HCT116 (cell line): Measurements from ENCODE around the gene CDH23. TPM values are rescaled to one million over a fixed set of nuclear protein-coding genes. Genes with fewer than 3 reads are reported as not detected.

Experiments
- ATAC-seq: fragments of 200-7000 bp; cut with Tn5 transposase; 2 replicates; pipeline ENCODE4 v1.9.1; 2020; ENCODE audit warnings: mild to moderate bottlenecking, moderate library complexity
- BruUV-seq: library from RNA; stranded (reverse); fragments of 400-500 nt; replicated peaks from 2 replicates; lab custom pipeline; 2021; lab: Mats Ljungman, UMichigan
- CTCF ChIA-PET: fragments of 300-600 bp; sonication (Branson Sonifier 250); formaldehyde crosslinking; loops from one replicate; lab custom pipeline; 2021; ENCODE audit warnings: antibody characterized with exemption; lab: Charles Lee
- POLR2A ChIA-PET: fragments of 300-600, 350-600 bp; sonication (Branson Sonifier 250); formaldehyde crosslinking; loops from one replicate; lab custom pipeline; 2021; ENCODE audit warnings: antibody characterized with exemption; lab: Charles Lee
- RAD21 ChIA-PET, 2 experiments: fragments of 300-600 bp; sonication (Branson Sonifier 250); formaldehyde crosslinking; loops; one replicate each; lab custom pipeline; 2023; ENCODE audit warnings: low total read pairs in 2 of 2; ENCODE audit not compliant: uncharacterized antibody in 2 of 2, unreplicated experiment in 2 of 2, low non-redundant PET in 1 of 2; lab: Charles Lee
- DNase-seq: peaks from one replicate; pipeline ENCODE4 v3.0.0-alpha.2; 2010; ENCODE audit warnings: low read depth, low spot score
- H2AFZ ChIP-seq: fragments of 200-600 bp; shearing (Covaris generic), sonication (generic); 2 replicates; pipeline ENCODE4 v1.6.1; 2017; ENCODE audit warnings: low read depth, mixed run types, mixed read lengths, antibody characterized with exemption, low read length; ENCODE audit not compliant: poor library complexity, severe bottlenecking
- H3K27ac ChIP-seq: 2 replicates; pipeline ENCODE4 v1.5.1; 2012; ENCODE audit warnings: low read depth, low read length
- H3K27me3 ChIP-seq: fragments of 200-600 bp; sonication (generic); 2 replicates; pipeline ENCODE4 v1.6.1; 2016; ENCODE audit warnings: mixed run types, low read length, mixed read lengths; ENCODE audit not compliant: insufficient read depth
- H3K36me3 ChIP-seq, 2 experiments: fragments of 200-500 bp in 1 of 2; fragments of 200-600 bp in 1 of 2; sonication (Bioruptor generic) in 1 of 2; sonication (generic) in 1 of 2; 2 replicates each; pipeline versions ENCODE4 v1.5.1 to v1.6.1; 2014 to 2016; ENCODE audit warnings: low read length in 2 of 2, inconsistent platforms in 1 of 2, mixed read lengths in 1 of 2, mixed run types in 1 of 2; ENCODE audit not compliant: insufficient read depth in 2 of 2, control insufficient read depth in 1 of 2
- H3K4me1 ChIP-seq, 2 experiments: fragments of 200-600 bp in 1 of 2; sonication (generic) in 1 of 2; 2 replicates each; pipeline versions ENCODE4 v1.5.1 to v1.6.1; 2012 to 2017; ENCODE audit warnings: low read length in 2 of 2, inconsistent platforms in 1 of 2, mild to moderate bottlenecking in 1 of 2, mixed read lengths in 1 of 2, mixed run types in 1 of 2, moderate library complexity in 1 of 2; ENCODE audit not compliant: insufficient read depth in 2 of 2, control insufficient read depth in 1 of 2
- H3K4me2 ChIP-seq: fragments of 200-600 bp; sonication (generic); 2 replicates; pipeline ENCODE4 v1.6.1; 2017; ENCODE audit warnings: mixed run types, low read length, mixed read lengths
- H3K4me3 ChIP-seq, 2 experiments: fragments of 200-600 bp in 1 of 2; sonication (generic) in 1 of 2; replicated peaks in 1 of 2; 2 replicates each; pipeline ENCODE4 v1.5.1; 2011 to 2016; ENCODE audit warnings: low read length in 2 of 2, control low read depth in 1 of 2, low read depth in 1 of 2, mild to moderate bottlenecking in 1 of 2, mixed read lengths in 1 of 2, mixed run types in 1 of 2
- H3K79me2 ChIP-seq: fragments of 200-600 bp; sonication (generic); 2 replicates; pipeline ENCODE4 v1.6.1; 2017; ENCODE audit warnings: mild to moderate bottlenecking, mixed run types, low read length, moderate library complexity, mixed read lengths; ENCODE audit not compliant: insufficient read depth
- H3K9ac ChIP-seq: fragments of 200-600 bp; sonication (generic); 2 replicates; pipeline ENCODE4 v1.6.1; 2016; ENCODE audit warnings: low read length, mixed read lengths
- H3K9me2 ChIP-seq: fragments of 200-600 bp; sonication (generic), shearing (Covaris generic); 2 replicates; pipeline ENCODE4 v1.6.1; 2017; ENCODE audit warnings: mixed run types, mild to moderate bottlenecking, moderate library complexity; ENCODE audit not compliant: insufficient read depth
- H3K9me3 ChIP-seq, 2 experiments: fragments of 200-500 bp in 1 of 2; fragments of 200-600 bp in 1 of 2; sonication (Bioruptor generic) in 1 of 2; sonication (generic) in 1 of 2; 2 replicates each; pipeline ENCODE4 v1.6.1; 2014 to 2017; ENCODE audit warnings: low read length in 2 of 2, mixed read lengths in 2 of 2, inconsistent platforms in 1 of 2, low read depth in 1 of 2, mild to moderate bottlenecking in 1 of 2, mixed run types in 1 of 2, moderate library complexity in 1 of 2; ENCODE audit not compliant: control insufficient read depth in 1 of 2, insufficient read depth in 1 of 2
- H4K20me1 ChIP-seq: fragments of 200-600 bp; sonication (generic), shearing (Covaris generic); 2 replicates; pipeline ENCODE4 v1.6.1; 2017; ENCODE audit warnings: mixed run types, mild to moderate bottlenecking, moderate library complexity; ENCODE audit not compliant: insufficient read depth
- CBX3 ChIP-seq: IDR thresholded peaks from 2 replicates; pipeline ENCODE4 v1.6.1; 2012; ENCODE audit warnings: low read depth
- CEBPB ChIP-seq: IDR thresholded peaks from 2 replicates; pipeline ENCODE4 v1.6.1; 2012; ENCODE audit warnings: low read depth
- EGR1 ChIP-seq: IDR thresholded peaks from 2 replicates; pipeline ENCODE4 v1.6.1; 2012; ENCODE audit warnings: low read depth
- ELF1 ChIP-seq: IDR thresholded peaks from 2 replicates; pipeline ENCODE4 v1.6.1; 2012; ENCODE audit warnings: low read depth, borderline replicate concordance
- EZH2 ChIP-seq: fragments of 200-600 bp; sonication (generic); IDR thresholded peaks from 2 replicates; pipeline ENCODE4 v1.6.1; 2017; ENCODE audit warnings: antibody characterized with exemption, mixed run types
- EZH2phosphoT487 ChIP-seq: fragments of 200-600 bp; IDR thresholded peaks from 2 replicates; pipeline ENCODE4 v1.6.1; 2018; ENCODE audit warnings: antibody characterized with exemption, borderline replicate concordance
- FOSL1 ChIP-seq: IDR thresholded peaks from 2 replicates; pipeline ENCODE4 v1.6.1; 2012; ENCODE audit warnings: low read depth
- JUND ChIP-seq: IDR thresholded peaks from 2 replicates; pipeline ENCODE4 v1.6.1; 2012
- POLR2AphosphoS5 ChIP-seq: IDR thresholded peaks from 2 replicates; pipeline ENCODE4 v1.6.1; 2011; ENCODE audit warnings: mild to moderate bottlenecking, low read depth, low read length, moderate library complexity
- RAD21 ChIP-seq: IDR thresholded peaks from 2 replicates; pipeline ENCODE4 v1.6.1; 2012; ENCODE audit warnings: low read depth, mild to moderate bottlenecking
- SIN3A ChIP-seq: IDR thresholded peaks from 2 replicates; pipeline ENCODE4 v1.6.1; 2012; ENCODE audit warnings: low read depth
- SP1 ChIP-seq: IDR thresholded peaks from 2 replicates; pipeline ENCODE4 v1.6.1; 2012; ENCODE audit warnings: low read depth
- SRF ChIP-seq: IDR thresholded peaks from 2 replicates; pipeline ENCODE4 v1.6.1; 2012; ENCODE audit warnings: low read depth
- YY1 ChIP-seq: IDR thresholded peaks from 2 replicates; pipeline ENCODE4 v1.6.1; 2011; ENCODE audit warnings: low read length, low read depth, moderate library complexity, mild to moderate bottlenecking; ENCODE audit not compliant: insufficient replicate concordance; ENCODE audit errors: extremely low read depth
- ZNF274 ChIP-seq: fragments of 200-500 bp; sonication (Bioruptor generic); IDR thresholded peaks from 2 replicates; pipeline ENCODE4 v1.6.1; 2014; ENCODE audit warnings: mild to moderate bottlenecking, low read depth, low read length, inconsistent platforms
- intact Hi-C: fragments of 100-400 bp; cut with micrococcal nuclease; formaldehyde crosslinking; loops from 2 replicates; pipeline ENCODE4 v1.10.0; 2022
- total RNA-seq: library from RNA; stranded (reverse); gene quantifications from one replicate; pipeline ENCODE4 v1.2.1, GENCODE V29; 2021; ENCODE audit not compliant: unreplicated experiment
- TF ChIP-seq, protein P1 (sequence below): IDR thresholded peaks from 2 replicates; pipeline ENCODE4 v1.6.1; 2011; ENCODE audit warnings: mild to moderate bottlenecking, low read length, moderate library complexity; ENCODE audit not compliant: insufficient replicate concordance; ENCODE audit errors: extremely low read depth

Gene CDH23
- total RNA-seq, 1 experiment from 2014 or later: not detected

DNA sequence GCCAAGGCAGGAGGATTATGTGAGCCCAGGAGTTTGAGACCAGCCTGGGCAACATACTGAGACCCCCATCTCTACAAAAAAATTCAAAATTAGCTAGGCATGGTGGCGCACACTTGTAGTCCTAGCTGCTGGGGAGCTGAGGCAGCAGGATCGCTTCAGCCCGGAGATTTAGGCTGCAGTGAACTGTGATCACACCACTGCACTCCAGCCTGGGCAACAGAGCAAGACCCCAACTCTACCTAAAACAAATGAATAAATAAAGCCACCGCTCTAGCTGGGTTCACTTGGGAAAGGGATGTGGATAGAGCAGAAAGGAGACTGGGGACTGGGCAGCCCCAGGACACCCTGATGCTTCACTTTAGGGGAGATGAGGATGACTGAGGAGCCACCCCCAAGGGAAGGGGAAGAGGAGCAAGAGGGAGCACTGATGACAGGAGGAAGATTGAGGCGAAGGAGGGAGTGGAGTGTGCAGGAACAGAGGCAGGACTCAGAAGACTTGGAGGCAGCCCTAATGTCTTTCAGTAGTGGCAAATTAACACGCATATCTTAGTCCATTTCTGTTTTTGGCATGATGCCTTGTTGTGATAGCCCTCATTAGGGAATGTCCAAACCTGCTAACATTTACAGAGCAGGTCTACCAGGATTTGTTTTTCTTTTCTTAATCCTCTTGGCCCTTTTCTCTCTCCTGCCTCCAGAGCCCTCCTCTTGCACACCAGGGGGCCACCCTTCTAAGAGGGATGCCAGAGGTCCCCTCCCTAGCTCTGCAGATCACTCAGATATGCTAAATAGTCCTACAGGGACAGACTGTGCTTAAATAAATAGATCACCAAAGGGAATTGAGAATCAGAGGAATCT is 234.5 kb downstream of the CDH23 start:
- intact Hi-C loops: no loop called here
- ChIA-PET RAD21 (no interaction called here), CTCF (no interaction called here), POLR2A (no interaction called here)
- Histone ChIP-seq H3K4me2 (no peak overlapping the region), H3K4me1 (no peaks in the 10 kb centered on the region), H3K79me2 (no peaks in the 10 kb centered on the region), H3K9me3 (no peaks in the 10 kb centered on the region), H3K9ac (no peak overlapping the region), H2AFZ (no peak overlapping the region), H3K27me3 (no peaks in the 10 kb centered on the region), H4K20me1 (no peaks in the 10 kb centered on the region), H3K36me3 (no peaks in the 10 kb centered on the region), H3K27ac (no peak overlapping the region), H3K4me3 (no peak overlapping the region), H3K9me2 (no peaks in the 10 kb centered on the region)
- BruUV-seq: no TSS peak
- no peak for TF ChIP-seq CBX3
- DNase-seq (no peak), ATAC-seq (no peak)

DNA sequence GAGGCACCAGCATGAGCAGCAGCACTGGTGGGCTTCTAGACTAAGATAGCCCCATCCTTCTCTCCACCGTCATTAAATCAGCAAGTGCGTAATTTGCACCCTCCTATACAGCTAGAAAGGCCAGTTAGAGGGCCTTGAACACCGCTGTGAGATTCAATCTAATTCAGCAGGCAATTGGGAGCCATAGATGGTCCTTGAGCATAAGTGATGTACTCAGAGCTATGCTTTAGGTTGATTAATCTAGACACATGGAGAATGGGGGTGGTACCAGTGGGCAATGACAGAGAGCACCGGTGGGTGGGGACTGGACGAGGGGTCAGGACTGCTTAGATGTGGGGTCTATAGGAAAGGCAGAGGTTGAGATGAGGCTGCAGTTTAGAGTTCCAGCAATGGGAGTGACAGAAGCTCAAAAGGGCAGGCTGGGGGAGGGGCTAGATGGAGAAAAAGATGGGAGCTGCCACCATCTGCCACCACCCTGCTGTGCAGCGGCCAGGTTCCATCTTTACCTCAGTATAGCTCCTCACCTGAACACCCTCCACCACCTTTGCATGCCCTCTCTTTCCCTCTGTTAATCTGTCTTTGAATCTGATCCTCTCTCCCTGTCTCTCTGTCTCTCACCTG is 235.6 kb downstream of the CDH23 start:
- H3K36me3 ChIP-seq: no peaks in the 10 kb centered on the region
- DNase-seq: no peak
- no peak for TF ChIP-seq FOSL1
- no peak for TF ChIP-seq ELF1
- TF ChIP-seq YY1: no peak
- TF ChIP-seq CEBPB: no peak
- no peak for TF ChIP-seq CBX3
- no peak for TF ChIP-seq SRF
- TF ChIP-seq POLR2AphosphoS5: no peak
- no peak for TF ChIP-seq EZH2
- TF ChIP-seq EZH2phosphoT487: no peak
- TF ChIP-seq, protein P1, sequence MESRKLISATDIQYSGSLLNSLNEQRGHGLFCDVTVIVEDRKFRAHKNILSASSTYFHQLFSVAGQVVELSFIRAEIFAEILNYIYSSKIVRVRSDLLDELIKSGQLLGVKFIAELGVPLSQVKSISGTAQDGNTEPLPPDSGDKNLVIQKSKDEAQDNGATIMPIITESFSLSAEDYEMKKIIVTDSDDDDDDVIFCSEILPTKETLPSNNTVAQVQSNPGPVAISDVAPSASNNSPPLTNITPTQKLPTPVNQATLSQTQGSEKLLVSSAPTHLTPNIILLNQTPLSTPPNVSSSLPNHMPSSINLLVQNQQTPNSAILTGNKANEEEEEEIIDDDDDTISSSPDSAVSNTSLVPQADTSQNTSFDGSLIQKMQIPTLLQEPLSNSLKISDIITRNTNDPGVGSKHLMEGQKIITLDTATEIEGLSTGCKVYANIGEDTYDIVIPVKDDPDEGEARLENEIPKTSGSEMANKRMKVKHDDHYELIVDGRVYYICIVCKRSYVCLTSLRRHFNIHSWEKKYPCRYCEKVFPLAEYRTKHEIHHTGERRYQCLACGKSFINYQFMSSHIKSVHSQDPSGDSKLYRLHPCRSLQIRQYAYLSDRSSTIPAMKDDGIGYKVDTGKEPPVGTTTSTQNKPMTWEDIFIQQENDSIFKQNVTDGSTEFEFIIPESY: no peak
- no peak for TF ChIP-seq SP1
- no peak for TF ChIP-seq EGR1
- no peak for TF ChIP-seq RAD21
- no peak for TF ChIP-seq ZNF274
- TF ChIP-seq JUND: no peak
- TF ChIP-seq SIN3A: no peak
- H3K9me3 ChIP-seq: no peaks in the 10 kb centered on the region
- H3K9ac ChIP-seq: no peak overlapping the region
- RAD21 ChIA-PET: no interaction called here
- no peaks in the 10 kb centered on the region for H3K27me3 ChIP-seq
- POLR2A ChIA-PET: no interaction called here
- H3K4me2 ChIP-seq: no peak overlapping the region
- no peaks in the 10 kb centered on the region for H3K4me1 ChIP-seq
- H3K4me3 ChIP-seq: no peak overlapping the region
- no peaks in the 10 kb centered on the region for H3K79me2 ChIP-seq
- no peak overlapping the region for H2AFZ ChIP-seq
- no peaks in the 10 kb centered on the region for H4K20me1 ChIP-seq
- no peaks in the 10 kb centered on the region for H3K9me2 ChIP-seq
- intact Hi-C loops: no loop called here
- no peak for ATAC-seq
- H3K27ac ChIP-seq: no peak overlapping the region
- no TSS peak for BruUV-seq
- CTCF ChIA-PET: no interaction called here
